Jurkat, Clone E6-1 (cell line): ENCODE data around the gene TAF10.

Experiments used
- DNase-seq: peaks from one replicate; pipeline ENCODE4 v3.0.0-alpha.2; 2011; ENCODE audit warnings: low read depth, low spot score
- H3K4me3 ChIP-seq: 2 replicates; pipeline ENCODE4 v1.5.1; 2011; ENCODE audit warnings: mild to moderate bottlenecking, low read length, control low read depth, moderate library complexity

TAF10 gene

GRCh38 chr11:6627762-6628241 is 15.8 kb upstream of the TAF10 start:
- DNase-seq, result no peak
- no peak overlapping the region for H3K4me3 ChIP-seq

- H3K4me3 ChIP-seq, result no peak overlapping the region
These were observed 15.2 kb upstream of the TAF10 start for GRCh38 chr11:6626971-6627761.

DNA sequence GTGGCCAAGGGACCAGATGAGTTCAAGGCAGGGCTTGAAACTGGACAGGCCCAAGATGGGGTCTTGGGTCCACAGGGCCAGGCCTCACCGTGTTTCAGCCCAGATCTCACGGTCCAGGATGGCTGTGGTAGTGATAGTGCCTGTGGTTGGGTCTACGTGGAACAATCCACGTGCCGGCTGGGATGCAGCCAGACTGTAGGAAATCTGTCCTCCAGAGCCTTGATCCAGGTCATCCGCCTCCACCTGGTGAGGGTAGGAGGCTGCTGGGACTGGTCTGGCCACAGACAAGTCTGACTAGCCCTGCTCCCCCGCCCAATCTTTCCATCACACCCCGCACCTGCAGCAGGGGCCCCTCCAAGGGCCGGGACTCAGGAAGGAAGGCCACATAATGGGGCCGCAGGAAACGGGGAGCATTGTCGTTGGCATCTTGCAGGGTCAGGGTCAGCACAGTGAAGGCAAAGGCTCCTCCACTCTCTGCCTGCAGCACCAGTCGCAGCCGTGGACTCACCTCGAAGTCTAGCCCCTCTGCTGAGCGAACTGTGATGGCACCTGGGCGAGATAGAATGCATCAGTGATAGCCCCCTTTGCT is 13.9 kb upstream of the TAF10 start:
- no peak for DNase-seq
- no peak overlapping the region for H3K4me3 ChIP-seq

More at GRCh38 chr11:6626971-6627761, 15.2 kb upstream of the TAF10 start:
- no peak for DNase-seq

DNA sequence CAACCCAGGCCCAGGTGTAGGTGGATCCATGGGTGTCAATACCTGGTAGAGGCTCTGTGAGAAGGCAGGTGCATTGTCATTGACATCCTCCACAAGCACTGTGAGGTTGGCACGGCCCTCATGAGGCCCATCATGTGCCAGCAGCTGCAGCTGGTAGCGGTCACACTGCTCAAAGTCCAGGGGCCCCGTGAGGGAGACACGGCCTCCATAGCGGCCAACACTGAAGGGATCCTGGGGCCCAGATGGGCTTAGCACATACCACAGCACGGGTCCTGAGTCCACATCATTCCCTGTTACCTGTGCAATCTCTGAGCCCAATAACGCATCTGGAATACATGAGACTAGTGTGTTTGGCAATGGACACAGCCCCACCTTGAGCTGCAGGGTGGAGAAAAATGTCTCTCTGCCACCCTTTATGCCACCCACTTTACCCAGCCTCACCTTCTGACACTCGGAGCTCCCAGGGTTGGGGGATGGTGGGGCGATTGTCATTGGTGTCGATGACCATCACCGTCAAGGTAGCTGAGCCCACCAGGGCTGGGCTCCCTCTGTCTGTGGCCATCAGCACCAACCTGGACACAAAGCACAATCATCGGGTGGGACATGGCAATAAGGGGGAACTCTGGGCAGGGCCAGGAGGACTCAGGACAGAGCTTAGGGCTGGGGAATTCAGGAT is 13.3 kb upstream of the TAF10 start:
- H3K4me3 ChIP-seq, result no peak overlapping the region
- no peak for DNase-seq

- no peak overlapping the region for H3K4me3 ChIP-seq
- no peak for DNase-seq
These were observed 11.7 kb upstream of the TAF10 start for GRCh38 chr11:6623391-6624363.

DNA sequence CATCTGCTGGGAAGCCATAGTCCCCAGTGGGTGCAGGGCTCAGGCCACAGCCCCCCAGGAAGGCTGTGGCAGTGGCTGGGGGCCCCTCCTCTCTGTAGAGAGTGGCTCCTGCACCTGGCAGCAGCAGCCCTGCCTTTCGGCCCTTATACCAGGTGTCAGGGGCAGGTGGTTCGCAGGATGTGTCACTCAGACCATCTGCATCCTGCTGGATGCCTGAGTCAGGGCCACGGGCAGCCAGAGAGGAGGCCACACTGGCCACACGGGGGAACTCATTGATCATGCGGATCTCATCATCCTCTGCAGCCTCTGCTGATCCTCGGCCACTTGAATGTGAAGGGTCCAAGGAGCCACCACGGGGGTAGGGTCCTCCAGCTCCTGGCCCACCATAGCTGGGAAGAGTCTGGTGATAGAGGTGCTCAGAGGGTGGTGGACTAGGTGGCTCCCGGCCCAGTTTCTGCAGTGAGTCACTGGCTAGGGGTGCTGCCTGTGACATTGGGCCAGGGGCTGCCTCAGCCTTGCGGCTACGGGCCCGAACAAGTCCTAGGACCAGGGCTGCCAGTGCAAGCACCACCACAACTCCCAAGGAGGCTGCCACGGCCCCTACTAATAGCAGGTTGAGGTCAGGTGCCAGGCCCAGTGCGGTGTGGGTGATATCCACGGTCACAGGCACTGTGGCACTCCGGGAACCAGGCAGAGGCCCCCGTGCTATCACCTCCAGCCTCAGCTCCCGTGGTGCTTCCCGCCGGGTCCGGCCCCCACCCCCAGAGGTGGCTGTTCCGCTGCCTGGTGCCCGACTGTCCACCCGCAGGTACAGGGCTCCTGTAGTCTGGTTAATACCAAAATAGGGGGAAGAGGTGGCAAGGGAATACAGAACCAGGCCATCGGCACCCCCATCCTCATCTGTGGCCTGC is 10.5 kb upstream of the TAF10 start:
- DNase-seq, result no peak
- H3K4me3 ChIP-seq, result no peak overlapping the region

DNA sequence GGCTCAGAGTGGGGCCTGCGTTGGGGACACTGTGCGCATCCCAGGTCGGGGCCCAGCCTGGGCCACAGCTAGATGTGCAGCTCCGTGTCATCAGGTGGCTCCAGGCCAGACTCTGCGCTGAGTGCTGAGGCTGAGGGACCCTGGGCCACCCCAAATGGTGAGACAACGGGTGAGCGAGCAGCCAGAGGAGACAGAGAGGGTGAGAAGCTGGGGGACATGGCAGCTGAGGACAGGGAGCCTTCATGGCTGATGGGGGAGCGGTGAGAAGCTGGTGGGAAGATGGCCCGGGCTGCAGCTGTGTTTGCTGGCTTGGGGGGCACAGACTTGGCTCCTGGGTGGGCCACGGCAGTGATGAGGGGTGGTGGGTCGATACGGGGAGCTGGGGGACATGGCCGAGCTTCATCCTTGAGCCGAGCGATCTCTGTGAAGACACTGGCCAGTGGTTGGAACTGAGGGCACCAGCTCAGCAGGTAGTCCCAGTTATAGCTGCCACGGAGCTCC is 9.7 kb upstream of the TAF10 start:
- no peak overlapping the region for H3K4me3 ChIP-seq
- no peak for DNase-seq

DNA sequence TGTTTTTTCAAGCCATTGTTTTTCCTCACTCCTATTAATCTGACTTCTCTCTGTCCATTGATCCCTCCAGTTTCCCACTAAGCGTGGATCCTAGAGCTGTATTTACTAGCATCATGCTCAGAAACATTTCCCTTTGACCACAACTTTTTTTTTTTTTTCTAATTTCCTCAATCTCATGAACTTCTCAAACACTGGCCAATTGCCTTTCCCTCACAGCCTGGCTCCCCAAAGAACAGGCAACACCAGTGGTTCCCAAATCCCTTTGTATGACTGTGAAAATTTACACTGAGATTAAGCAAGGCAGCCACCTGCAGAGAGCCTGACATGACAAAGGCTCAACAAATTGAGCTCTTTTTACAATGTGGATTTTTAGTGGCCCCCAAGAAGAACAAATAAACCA is 8.6 kb upstream of the TAF10 start:
- DNase-seq, result no peak
- no peak overlapping the region for H3K4me3 ChIP-seq

GRCh38 chr11:6619004-6619745 is 7.2 kb upstream of the TAF10 start, which contains the start of gene TPP1:
Gene TPP1, minus strand, starts transcription at chr11:6619422. Its CDS starts 22 bp downstream, at chr11:6619400.
- peak; percentile 90 for DNase-seq
- peak within 1 kb of the TSS; percentile 98 for H3K4me3 ChIP-seq

DNA sequence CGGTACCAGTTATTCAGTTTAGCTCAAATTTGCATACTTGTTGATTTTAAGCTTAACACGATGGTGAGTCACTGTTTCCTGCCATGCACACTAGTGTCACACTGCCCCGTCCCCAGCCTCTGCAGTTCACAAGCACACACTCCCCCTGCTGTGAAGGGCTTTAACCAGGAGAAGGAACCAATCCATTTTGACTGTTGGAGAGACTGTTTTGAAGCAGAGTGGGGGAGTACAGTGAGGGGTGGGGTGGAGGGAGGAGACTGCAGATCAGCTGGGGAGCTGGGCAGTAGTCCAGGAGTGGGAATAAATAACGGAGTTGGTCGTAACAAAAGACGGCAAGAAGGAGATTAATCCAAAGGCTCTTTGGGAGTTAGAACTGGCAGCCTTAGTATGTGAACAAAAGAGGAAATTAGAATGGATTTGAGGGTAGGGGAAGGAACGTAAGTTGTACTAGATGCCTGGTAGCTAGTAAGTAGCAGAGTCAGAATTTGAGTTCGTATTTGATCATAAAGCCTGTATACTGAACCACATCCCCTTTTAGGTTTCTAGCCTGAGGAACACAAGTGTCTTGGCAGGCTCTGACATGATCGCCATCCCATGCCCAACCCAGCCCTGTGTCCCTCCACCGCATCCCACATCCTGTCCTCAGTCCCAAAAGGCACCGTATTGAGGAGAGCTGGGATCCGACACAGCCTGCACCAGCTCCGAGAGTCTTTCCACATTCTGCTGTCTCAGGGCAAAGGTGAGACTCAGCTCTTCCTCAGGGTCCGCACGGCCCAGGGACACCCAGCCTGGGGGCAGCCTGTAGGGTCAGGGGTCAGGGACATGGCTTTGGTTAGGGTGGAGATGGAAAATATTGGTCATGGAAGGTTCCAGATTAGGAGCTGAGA is 6.3 kb upstream of the TAF10 start:
- H3K4me3 ChIP-seq, result peak overlapping the region; percentile 98
- no peak for DNase-seq

GRCh38 chr11:6617315-6617781 is 5.3 kb upstream of the TAF10 start:
- no peak overlapping the region for H3K4me3 ChIP-seq
- DNase-seq, result no peak

- no peak for DNase-seq
- H3K4me3 ChIP-seq, result no peak overlapping the region
These were observed 4.7 kb upstream of the TAF10 start for GRCh38 chr11:6616596-6617250.

DNA sequence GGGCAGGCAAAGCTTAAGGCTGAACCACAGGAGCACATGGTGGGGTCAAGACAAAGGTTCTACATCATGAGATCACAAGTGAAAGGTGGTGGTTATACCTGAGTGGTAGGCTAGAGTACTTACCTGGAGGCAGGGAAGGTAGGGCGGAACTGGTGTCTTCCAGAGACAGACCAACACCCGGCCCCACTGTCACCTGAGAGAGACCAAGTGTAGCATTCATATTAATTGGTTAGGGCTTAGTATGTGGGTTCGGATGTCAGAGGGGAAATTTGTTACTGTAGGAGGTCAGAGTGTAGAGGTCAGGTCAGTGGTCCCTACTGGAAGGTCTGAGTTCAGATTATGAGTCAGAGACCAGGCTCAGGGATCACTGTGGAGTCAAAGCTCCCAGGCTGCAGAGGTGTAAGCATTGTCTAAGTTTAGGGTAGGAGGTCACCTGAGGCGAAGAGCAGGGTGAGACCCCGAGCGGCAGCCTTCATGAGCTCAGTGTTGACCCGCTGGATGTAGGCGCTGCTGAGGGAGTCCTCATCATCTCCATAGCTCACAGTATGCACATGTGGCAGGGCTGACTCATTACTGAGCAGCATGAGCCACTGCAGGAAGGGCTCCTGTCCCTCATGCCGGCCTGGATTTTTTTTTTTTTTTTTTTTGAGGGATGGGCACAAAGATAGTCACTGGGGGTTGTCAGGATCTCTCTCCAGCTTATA is 4.0 kb upstream of the TAF10 start:
- no peak overlapping the region for H3K4me3 ChIP-seq
- DNase-seq, result no peak

DNA sequence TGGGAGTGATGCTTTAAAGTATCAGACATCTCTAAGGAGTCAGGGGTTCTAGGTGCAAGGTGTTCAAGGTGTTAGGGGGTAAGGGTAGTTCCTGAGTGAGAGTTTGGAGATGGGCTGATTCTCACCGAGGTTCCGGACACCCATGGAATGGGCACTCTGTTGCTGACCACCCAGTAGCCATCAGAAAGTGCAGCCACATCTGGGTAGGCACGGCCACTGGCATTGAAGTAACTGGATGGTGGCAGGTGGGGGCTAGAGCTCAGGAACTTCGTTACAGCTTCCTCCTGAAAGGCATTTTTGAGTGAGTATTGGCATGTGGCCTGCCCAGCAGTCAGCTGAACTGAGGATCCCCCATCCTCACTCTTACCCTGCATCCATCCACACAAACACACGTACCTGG is 3.0 kb upstream of the TAF10 start:
- H3K4me3 ChIP-seq, result no peak overlapping the region
- DNase-seq, result no peak

- DNase-seq, result no peak
- no peak overlapping the region for H3K4me3 ChIP-seq
These were observed 2.4 kb upstream of the TAF10 start for GRCh38 chr11:6614446-6614845.
